BLaER1 treated with 17β-estradiol and CSF1 and Interleukin-3, amounts not matched to agents 10 nM and 100 nM (cell line): Measurements from ENCODE around the gene TXNL4B.
"Not testable (repeated sequence)": the region's sequence is repeated elsewhere in the genome, so short reads cannot be mapped to it uniquely, and the experiment has no call there.

Experiments
- H3K27ac ChIP-seq, 11 experiments: shearing (Covaris generic); formaldehyde crosslinking; 2 replicates each; pipeline ENCODE4 v1.8.1; 2022
- H3K27me3 ChIP-seq, 11 experiments: shearing (Covaris generic); formaldehyde crosslinking; 2 replicates each; pipeline ENCODE4 v1.8.1; 2022
- H3K36me3 ChIP-seq, 11 experiments: shearing (Covaris generic); formaldehyde crosslinking; 2 replicates each; pipeline ENCODE4 v1.8.1; 2022
- H3K4me1 ChIP-seq, 10 experiments: shearing (Covaris generic); formaldehyde crosslinking; 2 replicates each; pipeline ENCODE4 v1.8.1; 2022
- H3K4me2 ChIP-seq, 11 experiments: shearing (Covaris generic); formaldehyde crosslinking; 2 replicates each; pipeline ENCODE4 v1.8.1; 2022
- H3K4me3 ChIP-seq, 10 experiments: shearing (Covaris generic); formaldehyde crosslinking; 2 replicates each; pipeline ENCODE4 v1.8.1; 2022
- H3K9ac ChIP-seq, 11 experiments: shearing (Covaris generic); formaldehyde crosslinking; 2 replicates each; pipeline ENCODE4 v1.8.1; 2022
- H3K9me3 ChIP-seq, 11 experiments: shearing (Covaris generic); formaldehyde crosslinking; replicated peaks in 1 of 11; 2 replicates each; pipeline ENCODE4 v1.8.1; 2022
- H4K20me1 ChIP-seq, 11 experiments: shearing (Covaris generic); formaldehyde crosslinking; 2 replicates each; pipeline ENCODE4 v1.8.1; 2022
- Cebpa-rat ChIP-seq, 11 experiments: shearing (Covaris generic); IDR thresholded peaks; 2 replicates each; pipeline ENCODE4 v1.8.1; 2022

TXNL4B gene

DNA sequence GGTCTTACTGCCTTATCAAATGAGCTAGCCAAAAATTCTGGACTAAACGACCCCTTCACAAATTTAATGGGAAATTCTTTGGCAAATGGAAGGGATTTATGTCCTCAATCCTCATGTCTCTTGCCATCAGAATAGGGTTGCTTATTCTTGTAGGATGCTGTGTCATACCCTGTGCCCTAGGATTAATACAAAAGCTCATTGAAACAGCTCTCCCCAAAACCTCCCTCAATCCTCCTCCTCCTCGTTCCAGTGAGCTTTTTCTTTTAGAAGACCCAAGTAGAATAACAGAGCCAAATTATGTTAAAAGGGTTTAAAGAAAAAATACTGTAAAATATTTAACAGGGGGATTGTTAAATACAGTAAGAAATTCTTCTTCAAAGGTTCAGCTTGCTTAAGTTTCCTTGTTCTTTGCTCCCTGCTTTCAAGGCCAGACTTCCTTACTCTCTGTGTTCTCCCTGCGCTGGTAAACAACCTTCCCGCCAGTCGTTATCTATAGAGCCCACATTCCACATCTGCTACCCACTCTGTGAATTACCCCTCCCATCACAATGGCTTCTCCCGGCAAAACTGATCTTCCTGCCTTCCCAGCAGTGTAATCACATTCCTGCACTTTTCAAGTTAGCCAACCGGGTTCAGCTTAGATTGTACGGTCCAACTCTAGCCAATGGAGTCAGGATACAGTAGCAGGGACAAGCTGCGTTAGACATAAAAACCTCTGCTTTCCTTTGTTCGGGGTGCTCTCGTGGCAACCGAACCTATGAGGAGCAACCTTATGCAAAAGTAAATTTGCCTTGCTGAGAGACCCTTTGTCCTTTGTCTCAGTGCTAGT lies 20.7 kb downstream of the TXNL4B start:
- peaks cover 0 to 20% (median 5%) of the 10 kb centered on the region in 11 experiments; a peak in 8 of 22 replicates for H3K36me3 ChIP-seq
- no peak overlapping the region for H3K4me2 ChIP-seq
- H3K27me3 ChIP-seq: no peaks in the 10 kb centered on the region
- no peak overlapping the region for H3K4me3 ChIP-seq
- no peak overlapping the region for H3K27ac ChIP-seq
- no peak overlapping the region for H3K9ac ChIP-seq
- H3K4me1 ChIP-seq: no peaks in the 10 kb centered on the region
- no peak for TF ChIP-seq Cebpa-rat (IDR thresholded peaks at IDR 0.05)
- H4K20me1 ChIP-seq: no peaks in the 10 kb centered on the region
- no peaks in the 10 kb centered on the region for H3K9me3 ChIP-seq

DNA sequence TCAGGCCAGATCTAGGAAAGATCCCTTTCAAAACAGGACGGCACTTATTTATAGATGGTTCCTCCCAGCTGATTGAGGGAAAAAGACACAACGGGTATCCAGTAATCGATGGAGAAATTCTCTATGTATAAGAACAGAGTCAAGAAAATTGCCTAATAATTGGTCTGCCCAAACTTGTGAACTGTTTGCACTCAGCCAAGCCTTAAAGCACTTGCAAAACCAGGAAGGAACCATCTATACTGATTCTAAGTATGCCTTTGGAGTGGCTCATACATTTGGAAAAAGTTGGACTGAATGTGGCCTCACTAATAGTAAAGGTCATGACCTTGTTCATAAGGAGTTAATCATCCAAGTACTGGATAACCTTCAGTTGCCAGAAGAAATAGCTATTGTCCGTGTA lies 24.5 kb downstream of the TXNL4B start:
- Histone ChIP-seq H4K20me1 (no peaks in the 10 kb centered on the region), H3K4me1 (peaks cover 0 to 4% (median 0%) of the 10 kb centered on the region in 10 experiments; a peak in 1 of 20 replicates), H3K4me2 (no peak overlapping the region), H3K27ac (no peak overlapping the region), H3K9ac (no peak overlapping the region), H3K36me3 (peaks cover 0 to 23% (median 5%) of the 10 kb centered on the region in 11 experiments; a peak in 11 of 22 replicates), H3K9me3 (peaks cover 0 to 9% (median 4%) of the 10 kb centered on the region in 11 experiments; a peak in 8 of 22 replicates), H3K27me3 (no peaks in the 10 kb centered on the region), H3K4me3 (no peak overlapping the region)
- TF ChIP-seq Cebpa-rat (IDR thresholded peaks at IDR 0.05): no peak

DNA sequence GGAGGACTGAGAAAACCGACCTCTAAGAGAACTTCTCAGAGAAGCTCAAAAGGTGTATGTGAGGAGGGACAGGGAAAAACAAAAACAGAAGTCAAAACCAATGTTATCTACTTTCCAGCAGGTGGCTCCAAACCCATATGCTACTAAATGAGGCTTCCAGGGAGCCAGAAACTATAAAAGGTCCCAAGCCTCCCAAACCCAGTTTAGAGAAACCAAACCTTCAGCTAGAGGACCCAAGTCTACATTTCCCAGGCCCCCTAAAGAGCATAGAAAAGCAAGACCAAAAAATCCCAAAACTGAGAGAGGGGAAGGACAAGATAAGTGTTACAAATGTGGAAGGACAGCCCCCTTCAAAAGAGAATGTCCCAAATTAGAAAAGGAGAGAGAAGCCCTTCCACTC lies 26.7 kb downstream of the TXNL4B start:
- Histone ChIP-seq H3K27ac (no peak overlapping the region), H3K4me1 (peaks cover 0 to 4% (median 0%) of the 10 kb centered on the region in 10 experiments; a peak in 1 of 20 replicates), H3K27me3 (no peaks in the 10 kb centered on the region), H3K9me3 (peaks cover 0 to 9% (median 4%) of the 10 kb centered on the region in 11 experiments; a peak in 8 of 22 replicates), H3K4me2 (no peak overlapping the region), H3K36me3 (peaks cover 0 to 19% (median 4%) of the 10 kb centered on the region in 11 experiments; a peak in 11 of 22 replicates), H3K9ac (peak overlapping the region in 1 of 11 experiments; percentile 1; a peak in 1 of 22 replicates), H3K4me3 (no peak overlapping the region), H4K20me1 (no peaks in the 10 kb centered on the region)
- TF ChIP-seq Cebpa-rat (IDR thresholded peaks at IDR 0.05): no peak

DNA sequence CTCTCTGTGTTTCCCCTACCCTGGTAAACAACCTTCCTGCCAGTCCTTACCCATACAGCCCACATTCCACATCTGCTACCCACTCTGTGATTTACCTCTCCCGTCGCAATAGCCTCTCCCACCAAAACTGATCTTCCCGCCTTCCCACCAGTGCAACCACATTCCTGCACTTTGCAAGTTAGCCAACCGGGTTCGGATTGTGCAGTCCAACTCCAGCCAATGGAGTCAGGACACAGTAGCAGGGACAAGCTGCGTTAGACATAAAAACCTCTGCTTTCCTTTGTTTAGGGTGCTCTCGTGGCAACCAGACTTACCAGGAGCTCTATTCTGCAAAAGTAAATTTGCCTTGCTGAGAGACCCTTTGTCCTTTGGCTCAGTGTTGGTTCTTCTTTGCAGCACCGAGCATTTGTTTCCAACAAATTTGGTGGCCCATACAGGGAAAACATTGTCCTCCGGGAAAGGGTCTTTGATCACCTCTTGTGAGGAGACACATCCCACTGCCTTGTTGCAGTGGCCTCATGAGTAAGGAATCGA lies 29.0 kb downstream of the TXNL4B start:
- H4K20me1 ChIP-seq: no peaks in the 10 kb centered on the region
- no peaks in the 10 kb centered on the region for H3K27me3 ChIP-seq
- TF ChIP-seq Cebpa-rat (IDR thresholded peaks at IDR 0.05): no peak
- H3K9me3 ChIP-seq: peaks cover 0 to 9% (median 4%) of the 10 kb centered on the region in 11 experiments; a peak in 8 of 22 replicates
- H3K4me1 ChIP-seq: peaks cover 0 to 4% (median 0%) of the 10 kb centered on the region in 10 experiments; a peak in 1 of 20 replicates
- no peak overlapping the region for H3K4me3 ChIP-seq
- H3K36me3 ChIP-seq: peaks cover 0 to 21% (median 4%) of the 10 kb centered on the region in 11 experiments; a peak in 10 of 22 replicates
- no peak overlapping the region for H3K4me2 ChIP-seq
- no peak overlapping the region for H3K27ac ChIP-seq
- H3K9ac ChIP-seq: no peak overlapping the region

DNA sequence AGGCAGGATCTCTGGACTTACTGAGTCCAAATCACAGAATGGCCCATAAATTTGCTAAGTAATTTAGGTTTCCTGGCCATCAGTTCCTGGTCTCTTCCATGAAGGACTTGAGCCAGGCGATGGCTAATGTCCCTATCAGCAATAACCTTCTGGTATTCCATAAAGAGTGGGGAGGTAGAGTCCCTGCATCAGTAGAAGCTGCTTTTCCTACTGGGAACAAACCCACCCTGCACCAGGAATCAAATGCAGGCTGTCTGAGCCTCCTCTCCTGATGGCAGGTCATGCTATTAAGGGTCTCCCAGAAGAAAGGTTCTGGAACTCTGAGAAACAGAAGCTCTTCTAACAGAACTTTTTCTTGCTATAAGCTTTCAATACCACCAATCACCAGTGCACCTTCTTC lies 31.9 kb downstream of the TXNL4B start:
- Histone ChIP-seq H3K36me3 (peaks cover 0 to 21% (median 4%) of the 10 kb centered on the region in 11 experiments; a peak in 10 of 22 replicates), H3K4me1 (no peaks in the 10 kb centered on the region), H3K9me3 (peaks cover 0 to 9% (median 4%) of the 10 kb centered on the region in 11 experiments; a peak in 8 of 22 replicates), H3K4me3 (no peak overlapping the region), H3K4me2 (no peak overlapping the region), H4K20me1 (no peaks in the 10 kb centered on the region), H3K9ac (no peak overlapping the region), H3K27ac (no peak overlapping the region), H3K27me3 (no peaks in the 10 kb centered on the region)
- TF ChIP-seq Cebpa-rat (IDR thresholded peaks at IDR 0.05): no peak

DNA sequence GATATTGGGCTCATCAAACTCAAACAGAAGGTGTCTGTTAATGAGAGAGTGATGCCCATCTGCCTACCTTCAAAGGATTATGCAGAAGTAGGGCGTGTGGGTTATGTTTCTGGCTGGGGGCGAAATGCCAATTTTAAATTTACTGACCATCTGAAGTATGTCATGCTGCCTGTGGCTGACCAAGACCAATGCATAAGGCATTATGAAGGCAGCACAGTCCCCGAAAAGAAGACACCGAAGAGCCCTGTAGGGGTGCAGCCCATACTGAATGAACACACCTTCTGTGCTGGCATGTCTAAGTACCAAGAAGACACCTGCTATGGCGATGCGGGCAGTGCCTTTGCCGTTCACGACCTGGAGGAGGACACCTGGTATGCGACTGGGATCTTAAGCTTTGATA lies 33.0 kb downstream of the TXNL4B start:
- H3K9ac ChIP-seq: no peak overlapping the region
- peaks cover 0 to 21% (median 4%) of the 10 kb centered on the region in 11 experiments; a peak in 10 of 22 replicates for H3K36me3 ChIP-seq
- H3K27ac ChIP-seq: no peak overlapping the region
- H3K4me1 ChIP-seq: no peaks in the 10 kb centered on the region; a peak in 2 of 20 replicates
- no peaks in the 10 kb centered on the region for H4K20me1 ChIP-seq
- no peak overlapping the region for H3K4me2 ChIP-seq
- no peaks in the 10 kb centered on the region for H3K27me3 ChIP-seq
- H3K9me3 ChIP-seq: peaks cover 0 to 9% (median 4%) of the 10 kb centered on the region in 11 experiments; a peak in 8 of 22 replicates
- TF ChIP-seq Cebpa-rat (IDR thresholded peaks at IDR 0.05): no peak
- no peak overlapping the region for H3K4me3 ChIP-seq

DNA sequence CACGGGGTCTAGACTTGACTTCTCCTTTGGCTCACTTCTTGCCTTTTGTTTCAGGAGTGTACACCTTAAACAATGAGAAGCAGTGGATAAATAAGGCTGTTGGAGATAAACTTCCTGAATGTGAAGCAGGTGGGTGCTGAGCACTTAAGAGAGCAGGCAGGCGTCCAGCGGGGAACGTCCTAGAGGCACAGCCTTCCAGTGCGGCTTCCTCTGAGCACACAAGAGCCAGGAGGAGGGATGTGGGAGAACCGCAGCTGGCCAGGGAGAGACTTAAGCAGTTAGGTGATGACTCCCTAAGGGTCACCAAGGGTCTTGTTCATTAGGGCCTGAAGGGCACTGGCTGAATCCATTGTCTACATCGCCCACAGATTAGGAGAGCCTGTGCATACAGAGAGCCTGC lies 34.4 kb downstream of the TXNL4B start:
- H3K27me3 ChIP-seq, H4K20me1 ChIP-seq, H3K27ac ChIP-seq, H3K9me3 ChIP-seq, H3K9ac ChIP-seq, H3K4me2 ChIP-seq, H3K4me3 ChIP-seq: not testable (repeated sequence)
- Histone ChIP-seq H3K36me3 (peaks cover 0 to 10% (median 0%) of the 10 kb centered on the region in 11 experiments; a peak in 4 of 22 replicates), H3K4me1 (peaks cover 0 to 13% (median 5%) of the 10 kb centered on the region in 10 experiments; a peak in 10 of 20 replicates)

DNA sequence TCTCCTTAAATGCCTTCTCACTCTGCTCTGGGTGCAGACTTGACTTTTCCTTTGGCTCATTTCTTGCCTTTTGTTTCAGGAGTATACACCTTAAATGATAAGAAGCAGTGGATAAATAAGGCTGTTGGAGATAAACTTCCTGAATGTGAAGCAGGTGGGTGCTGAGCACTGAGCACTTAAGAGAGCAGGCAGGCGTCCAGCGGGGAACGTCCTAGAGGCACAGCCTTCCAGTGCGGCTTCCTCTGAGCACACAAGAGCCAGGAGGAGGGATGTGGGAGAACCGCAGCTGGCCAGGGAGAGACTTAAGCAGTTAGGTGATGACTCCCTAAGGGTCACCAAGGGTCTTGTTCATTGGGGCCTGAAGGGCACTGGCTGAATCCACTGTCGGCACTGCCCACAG lies 36.1 kb downstream of the TXNL4B start:
- H4K20me1 ChIP-seq, H3K36me3 ChIP-seq, H3K27ac ChIP-seq, H3K27me3 ChIP-seq, H3K4me3 ChIP-seq, H3K9ac ChIP-seq, H3K4me2 ChIP-seq: not testable (repeated sequence)
- peaks cover 0 to 16% (median 0%) of the 10 kb centered on the region in 11 experiments; a peak in 8 of 22 replicates for H3K9me3 ChIP-seq
- peaks cover 0 to 31% (median 16%) of the 10 kb centered on the region in 10 experiments; a peak in 15 of 20 replicates for H3K4me1 ChIP-seq

DNA sequence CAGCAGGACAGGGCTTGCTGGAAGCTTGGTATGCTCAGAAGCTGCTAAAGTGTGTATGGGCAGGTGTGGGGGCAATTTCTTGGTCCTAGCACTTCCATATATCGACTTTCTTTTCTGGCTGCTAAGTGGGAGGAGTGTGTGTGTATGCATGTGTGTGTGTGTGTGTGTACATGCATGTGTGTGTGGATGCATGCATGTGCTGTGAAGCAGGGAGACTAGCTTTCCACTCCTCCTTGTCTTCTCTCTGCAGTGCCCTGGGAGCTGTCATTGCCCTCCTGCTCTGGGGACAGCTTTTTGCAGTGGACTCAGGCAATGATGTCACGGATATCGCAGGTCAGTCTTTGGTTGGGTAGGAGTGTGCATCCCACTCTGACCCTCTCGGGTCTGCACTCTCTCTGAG lies 37.5 kb downstream of the TXNL4B start:
- no peak overlapping the region for H3K4me3 ChIP-seq
- peaks cover 0 to 6% (median 0%) of the 10 kb centered on the region in 11 experiments; a peak in 3 of 22 replicates for H3K36me3 ChIP-seq
- no peak overlapping the region for H3K9ac ChIP-seq
- H3K4me2 ChIP-seq: peak overlapping the region in 2 of 11 experiments; percentile 5 to 20; a peak in 2 of 22 replicates
- H3K9me3 ChIP-seq: peaks cover 0 to 30% (median 3%) of the 10 kb centered on the region in 11 experiments; a peak in 15 of 22 replicates
- no peaks in the 10 kb centered on the region for H3K27me3 ChIP-seq
- H3K27ac ChIP-seq: no peak overlapping the region
- TF ChIP-seq Cebpa-rat (IDR thresholded peaks at IDR 0.05): no peak
- H3K4me1 ChIP-seq: peaks cover 0 to 45% (median 30%) of the 10 kb centered on the region in 10 experiments; a peak in 16 of 20 replicates
- H4K20me1 ChIP-seq: no peaks in the 10 kb centered on the region
